Retinal pigment epithelial cell (primary cell): ENCODE measurements around the gene HPCAL1.
"Not testable (repeated sequence)": the region's sequence is repeated elsewhere in the genome, so short reads cannot be mapped to it uniquely, and the experiment has no call there.

Experiments
- DNase-seq: peaks from one replicate; pipeline ENCODE4 v3.0.0-alpha.2; 2010; ENCODE audit warnings: low read depth
- H3K4me3 ChIP-seq: 2 replicates; pipeline ENCODE4 v1.5.1; 2011; ENCODE audit warnings: mild to moderate bottlenecking, low read length, control low read depth, moderate library complexity
- CTCF ChIP-seq: conservative IDR thresholded peaks from 2 replicates; pipeline ENCODE4 v1.5.1; 2011; ENCODE audit warnings: low read depth, low read length, control low read depth, inconsistent platforms

Gene HPCAL1

DNA sequence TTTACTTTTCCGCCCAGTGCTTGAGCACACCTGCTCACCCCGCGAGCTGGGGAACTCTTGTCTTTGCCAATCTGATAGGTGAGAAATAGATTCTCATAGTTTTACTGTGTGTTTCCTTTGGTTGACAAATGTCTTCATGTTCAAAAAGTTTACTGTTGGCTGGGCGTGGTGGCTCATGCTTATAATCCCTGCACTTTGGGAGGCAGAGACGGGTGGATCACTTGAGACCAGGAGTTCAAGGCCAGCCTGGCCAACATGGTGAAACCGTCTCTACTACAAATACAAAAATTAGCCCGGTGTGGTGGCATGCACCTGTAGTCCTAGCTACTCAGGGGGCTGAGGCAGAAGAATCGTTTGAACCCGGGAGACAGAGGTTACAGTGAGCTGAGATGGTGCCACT lies 135.1 kb downstream of the HPCAL1 start:
- DNase-seq, result no peak
- no peak for TF ChIP-seq CTCF
- no peak overlapping the region for H3K4me3 ChIP-seq

DNA sequence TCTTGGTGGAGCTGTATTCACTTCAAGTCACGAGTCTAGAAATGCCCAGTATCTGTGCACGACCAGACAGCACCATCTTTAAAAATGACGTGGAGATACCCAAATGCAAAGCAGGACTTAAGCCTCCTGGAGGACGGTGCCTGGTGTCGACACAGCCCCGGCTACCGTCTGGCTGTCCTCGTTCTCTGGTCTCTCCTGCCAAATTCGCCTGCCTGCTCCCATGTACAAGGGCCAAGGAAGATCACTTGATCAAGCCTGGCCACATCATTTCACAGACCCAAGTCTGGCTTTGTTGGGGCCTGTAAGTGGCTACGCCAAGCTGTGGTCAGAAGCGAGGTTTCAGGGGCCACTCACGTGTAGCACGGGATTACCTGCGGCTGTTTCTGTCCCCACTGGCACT lies 136.0 kb downstream of the HPCAL1 start:
- no peak overlapping the region for H3K4me3 ChIP-seq
- DNase-seq, result no peak

GRCh38 chr2:10439185-10439879 lies 136.6 kb downstream of the HPCAL1 start:
- no peak for DNase-seq
- TF ChIP-seq CTCF, result no peak
- H3K4me3 ChIP-seq, result no peak overlapping the region

More for the DNA sequence above, 136.0 kb downstream of the HPCAL1 start:
- no peak for TF ChIP-seq CTCF

DNA sequence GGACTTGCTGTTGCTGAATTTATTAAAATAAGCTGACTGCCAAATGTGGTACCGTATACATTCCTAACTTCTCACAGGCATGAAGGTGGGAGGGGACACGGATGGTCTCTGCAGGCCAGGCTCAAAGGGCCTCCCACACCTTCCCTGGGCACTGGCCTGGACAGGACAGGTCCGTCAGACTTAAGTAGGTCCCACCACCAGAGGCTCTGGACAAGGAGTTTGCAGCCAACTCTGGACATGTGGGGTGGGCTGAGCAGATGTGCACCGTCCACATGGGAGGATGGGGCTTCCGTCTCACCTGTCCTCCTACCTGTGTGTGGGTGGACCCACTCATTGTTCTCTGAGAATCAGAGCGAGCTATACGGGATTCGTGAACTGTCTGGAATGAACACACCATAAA lies 137.3 kb downstream of the HPCAL1 start:
- no peak overlapping the region for H3K4me3 ChIP-seq
- no peak for DNase-seq
- no peak for TF ChIP-seq CTCF

GRCh38 chr2:10440736-10441135 lies 138.0 kb downstream of the HPCAL1 start:
- no peak overlapping the region for H3K4me3 ChIP-seq
- DNase-seq, result no peak
- TF ChIP-seq CTCF, result no peak

DNA sequence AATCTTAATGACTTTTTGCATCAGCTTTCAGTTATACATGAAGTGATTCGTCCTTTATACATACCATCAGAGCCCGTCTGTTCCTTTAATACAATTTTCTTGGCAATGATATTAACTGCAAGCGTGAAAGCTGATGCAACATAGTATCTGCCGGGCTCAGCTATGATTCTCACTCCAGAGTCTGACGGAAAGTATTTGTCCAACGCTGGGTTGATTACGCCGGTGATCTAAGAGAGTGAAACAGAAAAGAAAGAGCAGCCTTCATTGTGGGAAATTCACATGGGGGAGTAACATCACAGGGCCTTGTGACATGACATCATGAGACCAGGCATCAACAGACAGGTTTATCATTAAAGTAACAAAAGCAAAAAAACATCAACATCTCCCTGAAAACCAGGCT lies 139.2 kb downstream of the HPCAL1 start:
- DNase-seq, result no peak
- TF ChIP-seq CTCF, result no peak
- no peak overlapping the region for H3K4me3 ChIP-seq

GRCh38 chr2:10442469-10443126 lies 139.9 kb downstream of the HPCAL1 start:
- DNase-seq, H3K4me3 ChIP-seq: not testable (repeated sequence)
